Measurements from ENCODE around the gene FCGR1A. TPM values are rescaled to one million over a fixed set of nuclear protein-coding genes. Genes with fewer than 3 reads are reported as not detected.
"Not testable (repeated sequence)": the region's sequence is repeated elsewhere in the genome, so short reads cannot be mapped to it uniquely, and the experiment has no call there.

FCGR1A gene
- total and polyA plus RNA-seq, 9 of the 15 experiments (the other 6 are each of a cell fraction or from before 2014, with no cell fraction given) = 0.10 to 0.29 (median 0.17) TPM; not detected in 3

GRCh38 chr1:149793885-149794284 is 11.4 kb downstream of the FCGR1A start:
- BruUV-seq (replicated peaks); H4K20me1 ChIP-seq (replicated peaks; ENCODE audit: control insufficient read depth, insufficient read depth, low read length); in situ Hi-C loops (cut with MboI); H3K4me1 ChIP-seq (replicated peaks in 1 of 2; ENCODE audit: control insufficient read depth in 2 of 2, insufficient read depth in 2 of 2, low read length in 2 of 2); FAIRE-seq; H3K79me2 ChIP-seq (ENCODE audit: control insufficient read depth, insufficient read depth, low read length); intact Hi-C loops (cut with micrococcal nuclease); POLR2A ChIA-PET; DNase-seq (ENCODE audit: extremely low read depth in 1 of 4, low spot score in 3 of 4); H3K27me3 ChIP-seq (ENCODE audit: control insufficient read depth in 2 of 2, insufficient read depth in 2 of 2, low read length in 2 of 2); H2AFZ ChIP-seq (ENCODE audit: low read depth, low read length); H3K9ac ChIP-seq (ENCODE audit: insufficient read depth in 1 of 2, low read depth in 2 of 2, low read length in 2 of 2); CTCF ChIA-PET (ENCODE audit: low intra/inter-chr PET ratio); H3K36me3 ChIP-seq (ENCODE audit: control insufficient read depth, insufficient read depth, low read length); H3K27ac ChIP-seq (ENCODE audit: extremely low read depth, low read depth, low read length); H3K9me3 ChIP-seq (replicated peaks; ENCODE audit: control insufficient read depth, insufficient read depth, low read depth, low read length); H3K9me1 ChIP-seq (ENCODE audit: control insufficient read depth, insufficient read depth, low read length): not testable (repeated sequence)
- ATAC-seq = peak; percentile 55
- WGBS (ENCODE audit: insufficient coverage, low coverage, missing lambda C conversion rate) = 0% methylated on average over 1 of the region's 5 CpGs
- Histone ChIP-seq H3K4me2 (ENCODE audit: insufficient read depth, low read length) (peak overlapping the region; percentile 46; the same call in 1 of the 2 replicates), H3K4me3 (peak overlapping the region; percentile 40; the same call in 1 of the 2 replicates)

GRCh38 chr1:149801628-149802027 is 19.1 kb downstream of the FCGR1A start:
- H3K79me2 ChIP-seq (ENCODE audit: control insufficient read depth, insufficient read depth, low read length); H2AFZ ChIP-seq (ENCODE audit: low read depth, low read length); H3K27me3 ChIP-seq (ENCODE audit: control insufficient read depth in 2 of 2, insufficient read depth in 2 of 2, low read length in 2 of 2); H3K9me3 ChIP-seq (replicated peaks; ENCODE audit: control insufficient read depth, insufficient read depth, low read depth, low read length); FAIRE-seq; H3K4me2 ChIP-seq (ENCODE audit: insufficient read depth, low read length); H3K36me3 ChIP-seq (ENCODE audit: control insufficient read depth, insufficient read depth, low read length); ATAC-seq; H3K27ac ChIP-seq (ENCODE audit: extremely low read depth, low read depth, low read length); H3K9ac ChIP-seq (ENCODE audit: insufficient read depth in 1 of 2, low read depth in 2 of 2, low read length in 2 of 2); intact Hi-C loops (cut with micrococcal nuclease); BruUV-seq (replicated peaks); in situ Hi-C loops (cut with MboI); POLR2A ChIA-PET; H3K9me1 ChIP-seq (ENCODE audit: control insufficient read depth, insufficient read depth, low read length); H3K4me1 ChIP-seq (replicated peaks in 1 of 2; ENCODE audit: control insufficient read depth in 2 of 2, insufficient read depth in 2 of 2, low read length in 2 of 2); H4K20me1 ChIP-seq (replicated peaks; ENCODE audit: control insufficient read depth, insufficient read depth, low read length); H3K4me3 ChIP-seq; CTCF ChIA-PET (ENCODE audit: low intra/inter-chr PET ratio); DNase-seq (ENCODE audit: extremely low read depth in 1 of 4, low spot score in 3 of 4): not testable (repeated sequence)
- WGBS (ENCODE audit: insufficient coverage, low coverage, missing lambda C conversion rate) = 67% methylated on average over 1 of the region's 3 CpGs

GRCh38 chr1:149804417-149805080 is 22.1 kb downstream of the FCGR1A start:
- POLR2A ChIA-PET; intact Hi-C loops (cut with micrococcal nuclease); FAIRE-seq; H3K9ac ChIP-seq (ENCODE audit: insufficient read depth in 1 of 2, low read depth in 2 of 2, low read length in 2 of 2); H3K27me3 ChIP-seq (ENCODE audit: control insufficient read depth in 2 of 2, insufficient read depth in 2 of 2, low read length in 2 of 2); H3K79me2 ChIP-seq (ENCODE audit: control insufficient read depth, insufficient read depth, low read length); DNase-seq (ENCODE audit: extremely low read depth in 1 of 4, low spot score in 3 of 4); H4K20me1 ChIP-seq (replicated peaks; ENCODE audit: control insufficient read depth, insufficient read depth, low read length); ATAC-seq; H3K4me1 ChIP-seq (replicated peaks in 1 of 2; ENCODE audit: control insufficient read depth in 2 of 2, insufficient read depth in 2 of 2, low read length in 2 of 2); H3K4me3 ChIP-seq; H2AFZ ChIP-seq (ENCODE audit: low read depth, low read length); CTCF ChIA-PET (ENCODE audit: low intra/inter-chr PET ratio); H3K36me3 ChIP-seq (ENCODE audit: control insufficient read depth, insufficient read depth, low read length); H3K9me3 ChIP-seq (replicated peaks; ENCODE audit: control insufficient read depth, insufficient read depth, low read depth, low read length); in situ Hi-C loops (cut with MboI); H3K9me1 ChIP-seq (ENCODE audit: control insufficient read depth, insufficient read depth, low read length); H3K27ac ChIP-seq (ENCODE audit: extremely low read depth, low read depth, low read length); H3K4me2 ChIP-seq (ENCODE audit: insufficient read depth, low read length); BruUV-seq (replicated peaks): not testable (repeated sequence)
- WGBS (ENCODE audit: insufficient coverage, low coverage, missing lambda C conversion rate) = no CpG with 5 or more reads among the region's 4 CpGs

All from K562 (cell line).